Daoy (cell line): ENCODE data around the gene CD226. TPM values are rescaled to one million over a fixed set of nuclear protein-coding genes. Genes with fewer than 3 reads are reported as not detected.

Source experiments
- DNase-seq: peaks from one replicate; pipeline ENCODE4 v3.0.0-alpha.2; 2015; ENCODE audit warnings: low read depth
- total RNA-seq: library from RNA; depleted of rRNA; stranded (reverse); fragments of >200 nt; shearing (Covaris generic); gene quantifications from 2 replicates; pipeline ENCODE4 v1.2.3, GENCODE V29; 2014; rRNA removed

CD226 gene
- 0.48 and 0.91 TPM in 2 replicates for total RNA-seq

DNA sequence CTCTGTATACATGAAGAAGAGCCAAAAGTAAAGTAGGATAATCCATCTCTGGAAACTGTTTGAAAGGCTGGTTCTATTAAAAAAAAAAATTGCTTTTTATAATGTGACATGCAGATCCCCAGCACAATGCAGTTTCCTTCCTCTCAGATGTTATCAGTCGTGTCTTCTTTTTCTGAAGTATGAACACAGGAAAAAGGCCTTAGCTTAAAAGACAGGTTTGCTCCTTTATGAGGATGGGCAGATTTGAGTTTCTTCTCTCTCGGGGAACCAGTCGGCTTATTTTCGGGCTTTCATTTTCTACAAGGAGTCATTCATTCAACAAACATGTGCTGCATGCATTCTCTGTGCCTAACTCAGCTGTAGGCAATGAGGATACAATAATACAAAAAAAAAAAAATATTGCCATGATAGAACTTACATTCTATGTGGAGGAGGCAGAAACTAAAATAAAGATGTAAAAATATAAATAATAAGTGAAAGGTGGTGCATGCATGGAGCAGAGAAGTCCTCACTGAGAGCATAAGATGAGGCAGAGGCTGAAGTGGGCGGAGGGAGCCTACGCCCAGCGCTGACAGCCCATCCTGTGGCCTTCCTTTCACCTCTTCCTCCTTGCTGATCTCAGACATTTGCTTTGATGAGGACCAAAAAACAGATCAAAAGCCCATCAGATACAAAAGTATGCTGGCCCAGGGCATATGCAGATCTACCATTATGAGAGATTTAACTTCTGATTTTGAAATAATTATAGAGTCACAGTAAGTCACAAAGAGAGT, at the start of gene CD226:
TSS of gene CD226 (minus strand) at position 513 of the 773 bp plus-strand sequence. CDS start at position 46, 467 bp downstream.
- no peak for DNase-seq

DNA sequence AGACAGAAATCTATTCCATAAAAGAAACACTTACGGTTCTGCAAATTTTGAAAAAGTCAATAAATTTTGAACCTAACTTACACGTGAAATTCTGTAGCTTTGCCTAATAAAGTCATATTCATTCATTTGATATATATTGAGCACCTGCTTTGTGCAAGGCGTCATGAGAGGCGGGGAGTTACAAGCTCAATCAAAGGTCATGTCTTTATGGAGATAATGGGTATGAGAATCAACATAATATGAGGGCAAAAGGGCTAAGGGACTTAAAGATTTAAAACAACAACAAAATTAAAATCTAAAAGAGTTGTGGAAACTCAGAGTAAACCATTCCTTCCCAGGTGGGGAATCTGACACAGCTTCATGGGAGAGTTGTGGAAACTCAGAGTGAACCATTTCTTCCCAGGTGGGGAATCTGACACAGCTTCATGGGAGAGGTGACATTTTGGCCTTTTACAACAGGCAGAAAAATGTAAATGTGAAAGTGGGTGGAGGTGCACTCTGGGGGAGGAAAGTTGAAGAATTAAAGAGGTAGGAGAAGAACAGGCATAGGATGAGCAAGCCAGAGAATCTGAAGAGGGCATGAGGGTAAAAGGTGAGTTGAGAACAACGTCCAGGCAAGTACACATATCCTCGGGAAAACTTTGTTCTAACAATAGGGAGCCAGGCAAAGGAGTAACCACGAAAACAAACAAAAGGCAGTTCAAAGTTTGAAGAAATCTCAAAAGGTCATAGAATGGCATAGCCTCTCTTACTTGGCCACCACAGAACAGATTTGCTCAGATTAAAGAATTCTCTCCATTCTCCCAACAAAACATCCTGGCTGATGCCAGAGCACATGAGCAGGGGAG, 49.5 kb upstream of the CD226 start:
- DNase-seq, result no peak

DNA sequence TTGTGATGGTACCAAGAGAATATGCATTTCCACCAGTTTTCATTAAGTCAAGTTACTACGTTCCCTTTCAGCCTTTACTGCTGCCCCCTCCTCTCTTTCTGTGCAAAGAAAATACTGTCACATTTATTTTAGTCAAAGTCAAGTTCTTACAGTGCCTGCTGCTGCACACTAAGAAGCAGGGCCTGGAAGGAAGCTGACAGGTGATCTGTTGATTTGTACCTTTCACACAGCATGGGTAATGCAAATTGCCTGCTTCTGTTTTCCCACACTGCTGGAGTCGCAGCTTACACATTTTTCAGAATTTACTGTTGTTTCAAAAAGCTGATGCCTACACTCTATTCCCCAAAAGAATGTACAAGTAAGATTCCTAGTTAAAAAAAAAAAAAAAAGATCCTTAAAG, 48.7 kb upstream of the CD226 start:
- DNase-seq, result no peak

DNA sequence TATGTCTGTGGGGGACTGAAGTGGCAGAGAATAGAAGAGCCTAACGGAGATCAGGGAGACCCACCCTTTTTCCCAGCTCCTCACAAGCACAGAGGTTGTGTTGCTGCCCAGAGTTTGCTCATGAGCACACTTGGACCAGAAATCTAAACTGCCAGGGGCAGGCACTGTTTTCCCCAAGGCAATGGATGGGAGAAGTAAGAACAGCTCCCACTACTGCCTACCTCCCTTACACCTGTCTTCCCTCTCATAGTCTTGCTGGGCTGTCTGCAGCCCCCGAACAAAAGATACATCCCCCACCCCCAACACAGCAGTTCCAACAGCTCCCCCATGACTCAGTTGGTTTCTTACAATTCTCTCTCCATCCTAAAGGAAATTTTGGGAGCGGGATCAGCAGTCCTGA, 48.1 kb upstream of the CD226 start:
- DNase-seq, result no peak

DNA sequence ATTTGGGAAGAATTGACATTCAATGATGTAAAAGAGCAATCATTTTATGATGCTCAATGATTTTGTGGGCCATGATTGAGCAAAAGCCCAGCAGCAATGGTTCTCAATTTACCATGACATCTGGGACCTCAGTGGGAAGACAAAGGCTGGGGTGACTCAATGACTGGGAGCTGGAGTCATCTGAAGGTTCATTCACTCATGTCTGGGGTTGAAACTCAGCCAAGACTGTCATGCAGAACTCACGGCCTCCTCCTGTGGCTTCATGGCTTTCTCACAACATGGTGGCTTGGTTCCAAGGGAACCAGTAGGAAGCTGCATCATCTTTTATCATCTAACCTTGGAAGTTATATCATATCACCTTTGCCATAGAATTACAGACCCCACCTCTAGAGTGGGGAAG, 45.1 kb upstream of the CD226 start:
- DNase-seq, result peak; percentile 58

DNA sequence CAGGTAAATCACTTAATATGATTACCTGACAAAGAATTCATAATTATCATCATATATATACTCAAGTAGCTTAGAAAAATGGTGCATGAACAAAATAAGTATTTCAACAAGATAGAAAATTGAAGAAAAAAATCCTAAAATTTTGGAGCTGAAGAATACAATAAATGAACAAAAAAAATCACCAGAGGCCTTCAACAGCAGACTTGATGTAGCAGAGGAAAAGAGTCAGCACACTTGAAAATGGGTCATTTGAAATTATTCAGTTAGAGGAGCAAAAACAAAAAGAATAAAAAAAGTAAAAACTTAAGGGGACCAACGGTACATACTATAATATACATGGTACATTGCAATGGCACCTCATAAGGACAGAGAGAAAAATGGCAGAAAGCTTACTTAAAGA, 40.2 kb upstream of the CD226 start:
- DNase-seq, result no peak

DNA sequence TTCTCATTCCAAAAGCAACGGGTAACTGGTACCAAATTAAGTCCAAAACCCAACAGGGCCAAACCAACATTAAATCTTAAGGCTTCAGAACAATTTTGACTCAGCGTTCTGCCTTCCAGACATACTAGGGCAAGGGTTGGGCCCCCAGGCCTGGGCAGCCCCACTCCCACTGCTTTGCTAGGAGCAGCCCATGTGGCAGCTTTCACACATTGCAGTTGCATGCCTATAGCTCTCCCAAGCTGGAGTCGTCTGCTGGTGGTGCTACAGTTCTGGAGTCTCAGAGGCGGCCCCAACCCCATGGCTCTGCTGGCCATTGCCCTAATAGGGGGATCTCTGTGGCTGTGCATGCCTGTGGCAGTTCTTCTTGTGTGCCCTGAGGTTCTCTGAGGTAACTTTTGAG, 37.6 kb upstream of the CD226 start:
- DNase-seq, result no peak

DNA sequence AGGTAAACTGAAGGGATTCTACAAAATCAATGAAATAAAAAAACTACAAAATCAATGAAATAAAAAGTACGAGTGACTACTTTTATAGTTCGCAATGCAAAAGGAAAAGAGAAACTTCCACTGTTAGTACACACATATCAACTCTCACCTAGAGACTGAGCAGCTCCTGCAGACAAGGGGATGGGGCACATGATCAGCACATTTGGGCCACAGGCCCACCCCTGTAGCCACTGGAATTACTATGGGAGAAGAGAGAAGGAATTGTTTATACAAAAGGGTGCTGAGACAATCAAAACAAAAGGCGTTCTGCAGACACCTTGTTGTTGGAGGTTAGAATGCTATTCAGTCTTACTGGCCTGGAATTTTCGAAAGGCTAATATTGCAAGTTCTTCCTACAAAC, 34.7 kb upstream of the CD226 start:
- no peak for DNase-seq

DNA sequence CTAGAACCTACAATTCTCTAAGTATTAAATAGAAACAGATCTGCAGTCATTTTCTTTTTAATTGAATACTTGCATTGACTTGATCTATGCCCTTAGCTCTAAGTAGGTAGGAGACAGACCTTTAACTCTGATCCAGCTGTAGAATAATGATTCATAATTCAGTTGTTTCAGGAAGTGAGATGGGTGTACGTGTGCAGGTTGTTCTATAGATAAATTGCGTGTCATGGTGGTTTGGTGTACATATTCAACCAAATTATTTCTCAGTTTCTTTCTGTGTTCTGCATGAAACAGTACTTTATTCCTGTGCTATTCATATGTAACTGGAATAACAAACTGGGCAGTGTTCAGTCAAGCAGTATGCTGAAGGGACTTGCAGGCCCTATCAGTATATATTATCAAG, 34.3 kb upstream of the CD226 start:
- no peak for DNase-seq

DNA sequence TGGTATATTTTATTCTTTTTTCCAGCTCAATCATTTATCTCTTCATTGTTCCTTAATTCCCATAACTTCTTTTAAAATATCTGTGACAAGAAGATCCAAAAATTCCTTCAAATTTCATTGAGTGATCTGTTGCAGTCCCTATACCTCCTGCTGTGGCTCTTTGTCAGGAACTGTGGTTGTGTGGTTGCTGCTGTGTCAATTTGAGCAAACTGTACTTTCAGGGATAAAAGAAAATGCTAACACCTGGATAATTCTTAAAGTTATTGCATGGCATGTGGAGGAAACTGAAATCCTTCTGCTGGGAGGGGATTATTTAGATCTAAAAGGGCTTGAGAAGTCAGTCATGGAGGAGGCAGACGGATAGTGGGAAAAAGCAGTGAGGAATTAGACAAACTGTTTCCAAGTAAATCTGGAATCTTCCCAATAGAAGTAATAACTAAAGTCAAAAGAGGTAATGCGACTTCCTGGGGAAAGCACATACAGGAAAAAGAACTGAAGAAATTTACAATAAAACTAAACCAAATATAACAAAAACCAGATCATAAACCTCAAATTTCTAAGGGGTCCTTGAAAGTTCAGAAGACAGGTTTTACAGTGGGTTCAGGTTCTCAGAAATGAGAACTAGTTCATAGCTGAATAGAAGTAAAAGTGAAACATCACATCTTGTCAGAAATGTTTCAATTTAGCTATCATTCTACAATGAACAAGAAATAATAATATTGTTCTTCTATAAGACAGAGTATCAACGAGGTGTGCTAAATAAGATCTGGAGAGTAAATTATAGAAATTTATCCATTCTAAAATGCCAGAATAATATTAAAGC, 33.5 kb upstream of the CD226 start:
- DNase-seq, result no peak

DNA sequence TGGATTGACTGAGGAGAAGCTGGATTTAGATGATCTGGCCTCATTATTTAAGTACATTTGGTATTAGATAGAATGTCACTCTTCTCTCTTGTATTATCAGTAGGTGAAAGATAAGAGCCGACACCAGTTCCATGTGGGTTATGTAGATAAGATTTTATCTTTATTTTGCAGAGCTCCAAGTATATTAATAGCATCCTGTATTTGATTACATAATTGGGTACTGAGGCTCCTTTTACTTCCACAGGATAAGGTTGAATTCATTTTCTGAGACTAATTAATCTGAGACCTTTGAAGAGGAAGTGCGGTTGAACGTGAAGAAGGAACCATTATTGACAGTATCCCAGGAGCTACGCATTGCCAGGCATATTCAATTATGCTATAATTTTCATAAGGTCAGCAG, 32.8 kb upstream of the CD226 start:
- DNase-seq, result no peak

DNA sequence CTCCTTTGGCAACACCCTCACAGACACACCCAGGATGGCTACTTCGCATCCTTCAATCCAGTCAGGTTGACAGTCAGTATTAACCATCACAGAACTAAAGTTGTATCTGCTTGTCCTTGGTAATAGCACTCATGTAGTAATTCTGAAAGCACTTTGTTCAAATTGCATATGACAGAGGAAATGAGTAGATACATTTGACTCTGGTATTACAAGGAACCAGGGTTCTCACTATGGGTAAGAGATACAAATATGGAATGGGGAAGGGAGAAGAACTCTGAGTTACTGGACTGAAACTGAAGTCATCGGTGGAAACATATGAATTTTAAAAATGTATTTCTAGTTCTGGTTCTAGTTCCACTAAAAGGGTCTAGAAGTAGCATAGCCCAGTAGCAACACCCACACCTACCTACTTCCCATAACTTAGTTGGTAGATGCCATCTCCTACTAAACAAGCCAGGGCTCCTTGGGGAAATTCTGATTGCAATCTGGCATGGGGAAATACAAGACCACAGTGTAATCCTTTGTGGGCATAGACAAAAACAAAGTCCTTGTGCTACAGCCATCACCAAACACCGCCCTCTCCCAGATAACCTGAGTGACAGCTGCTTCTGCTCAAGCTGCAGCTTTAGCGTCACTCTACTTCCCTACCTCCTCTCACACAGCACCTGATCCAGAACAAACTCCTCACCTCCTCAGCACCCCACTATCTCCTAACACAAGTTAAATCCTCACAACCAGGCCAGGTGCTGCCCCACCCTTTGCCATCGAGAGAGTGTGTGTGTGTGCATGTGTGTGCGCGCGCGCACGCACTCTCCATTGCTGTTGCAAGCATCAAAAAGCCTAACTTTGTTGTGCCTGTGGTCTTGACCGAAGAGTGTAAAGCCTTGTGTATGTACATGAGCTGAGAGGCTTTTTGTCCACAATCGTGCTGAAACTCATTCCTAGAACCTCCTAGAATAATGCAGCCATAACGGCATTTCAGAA, 31.4 kb upstream of the CD226 start:
- no peak for DNase-seq

DNA sequence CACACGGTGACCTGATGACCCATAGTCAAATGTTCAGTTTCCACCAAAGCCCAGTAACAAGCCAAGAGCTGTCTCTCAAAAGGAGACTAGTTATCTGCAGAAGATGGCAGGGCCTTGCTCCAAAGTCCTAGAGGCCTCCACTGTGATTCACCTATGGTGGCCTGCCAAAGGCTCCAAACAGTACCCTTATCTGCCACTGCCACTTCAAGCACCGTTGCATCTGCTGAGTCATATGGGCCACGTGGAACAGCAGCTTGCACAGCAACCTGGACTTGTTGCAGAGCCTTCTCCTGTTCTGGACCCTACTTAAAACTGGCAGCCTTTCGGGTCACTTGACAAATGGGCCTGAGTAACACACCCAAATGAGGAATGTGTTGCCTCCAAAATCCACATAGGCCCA, 27.6 kb upstream of the CD226 start:
- peak; percentile 5 for DNase-seq

DNA sequence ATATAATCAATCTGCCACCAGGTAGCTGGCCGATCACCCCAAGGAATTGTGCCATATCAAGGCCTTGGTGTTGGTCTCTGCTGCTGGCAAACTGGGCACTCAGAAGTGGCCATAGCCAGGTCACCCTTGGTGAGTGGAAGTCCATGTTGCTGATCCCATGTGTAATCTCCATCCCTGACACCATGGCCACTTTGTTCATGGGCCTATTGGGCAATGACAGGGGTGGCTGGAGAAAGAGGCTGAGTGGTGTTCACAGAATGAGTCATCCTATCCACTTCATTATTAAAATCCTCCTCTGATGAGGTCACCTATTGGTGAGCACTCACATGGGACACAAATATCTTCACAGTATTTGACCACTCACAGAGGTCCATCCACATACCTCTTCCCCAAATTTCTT, 26.7 kb upstream of the CD226 start:
- DNase-seq, result no peak

DNA sequence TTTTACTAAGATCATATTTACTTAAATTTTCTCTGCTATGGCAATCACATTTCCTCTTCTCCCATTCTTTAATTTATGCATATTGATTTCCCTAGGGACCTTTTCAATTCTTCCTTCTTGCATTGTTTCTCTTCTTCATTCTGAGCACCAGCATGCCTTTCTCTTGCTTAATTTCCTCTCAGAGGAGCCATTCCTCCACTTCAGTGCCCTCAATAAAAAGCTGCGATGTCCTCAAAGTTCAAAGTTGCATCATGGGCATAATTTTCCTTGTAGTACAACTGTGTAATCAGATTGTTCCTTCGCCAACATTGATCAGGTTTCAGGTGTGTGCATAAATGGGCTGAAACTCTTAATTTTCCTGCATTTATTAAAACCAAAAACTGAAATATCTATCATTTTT, 21.8 kb upstream of the CD226 start:
- no peak for DNase-seq

DNA sequence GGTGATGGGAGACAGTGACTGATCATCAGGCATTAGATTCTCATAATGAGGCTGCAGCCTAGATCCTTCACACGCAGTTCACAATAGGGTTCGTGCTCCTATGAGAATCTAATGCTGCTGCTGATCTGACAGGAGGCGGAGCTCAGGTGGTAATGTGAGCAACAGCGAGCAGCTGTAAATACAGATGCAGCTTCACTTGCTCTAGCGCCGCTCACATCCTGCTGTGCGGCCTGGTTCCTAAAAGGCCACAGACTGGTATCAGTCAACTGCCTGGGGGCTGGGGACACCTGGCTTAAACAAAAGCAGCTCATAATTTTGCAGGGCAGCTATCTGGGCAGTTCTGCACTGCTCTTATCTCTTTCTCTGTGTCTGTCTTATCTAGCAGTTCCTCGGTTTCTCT, 20.4 kb upstream of the CD226 start:
- DNase-seq, result no peak

DNA sequence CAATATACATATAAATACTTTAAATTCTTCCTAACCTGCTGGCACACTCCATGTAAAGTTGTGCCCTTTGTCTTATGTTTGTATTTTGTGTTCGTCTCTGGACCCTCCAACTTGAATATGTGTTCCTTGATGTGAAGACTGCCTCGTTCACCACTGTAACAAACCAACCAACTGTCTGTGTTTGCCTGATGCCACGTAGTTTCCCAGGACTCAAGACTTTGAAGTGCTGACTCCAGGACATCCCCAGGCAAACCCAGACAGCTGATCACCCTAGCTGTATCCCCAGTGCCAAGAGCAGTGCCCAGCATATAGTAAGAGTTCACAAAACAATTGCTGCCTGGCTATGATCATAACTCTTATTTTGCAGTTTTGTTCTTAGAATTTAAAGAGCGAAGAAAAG, 15.5 kb upstream of the CD226 start:
- no peak for DNase-seq

DNA sequence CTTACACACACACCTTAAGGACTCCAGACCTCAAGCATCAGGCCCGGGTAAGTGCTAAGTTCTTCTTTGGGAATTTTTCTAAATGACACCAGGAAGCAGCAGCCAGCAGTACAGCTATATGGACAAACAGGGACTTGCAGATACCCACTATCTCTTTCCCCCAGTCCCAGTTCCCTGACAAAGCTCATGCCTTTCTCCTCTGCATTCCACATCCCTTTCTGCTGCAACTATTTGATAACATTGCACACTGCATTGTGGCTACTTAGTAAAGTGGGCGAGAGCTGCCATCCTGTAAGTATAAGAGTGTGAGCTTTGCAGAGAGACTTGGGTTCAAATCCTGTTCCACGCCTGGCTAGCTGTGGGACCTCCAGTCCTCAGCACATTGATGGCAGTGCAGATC, 14.0 kb upstream of the CD226 start:
- DNase-seq, result no peak

DNA sequence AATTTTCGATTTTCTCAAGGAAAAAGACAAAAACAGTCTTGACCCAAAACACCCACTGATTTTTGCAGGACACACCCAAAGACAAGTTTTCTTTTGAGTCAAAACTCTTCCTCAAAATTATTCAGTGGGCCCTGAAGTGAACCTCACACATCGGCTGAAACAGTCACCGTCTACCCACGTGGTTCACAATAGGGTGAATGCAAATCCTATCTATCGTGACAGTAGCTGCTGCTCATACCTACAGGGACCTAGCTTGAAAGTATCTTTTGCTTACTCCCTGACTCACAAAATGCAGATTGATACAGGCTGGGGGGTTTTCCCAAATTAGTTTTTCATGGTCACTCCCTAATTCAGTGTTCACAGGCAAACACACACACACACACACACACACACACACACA, 10.7 kb upstream of the CD226 start:
- no peak for DNase-seq

DNA sequence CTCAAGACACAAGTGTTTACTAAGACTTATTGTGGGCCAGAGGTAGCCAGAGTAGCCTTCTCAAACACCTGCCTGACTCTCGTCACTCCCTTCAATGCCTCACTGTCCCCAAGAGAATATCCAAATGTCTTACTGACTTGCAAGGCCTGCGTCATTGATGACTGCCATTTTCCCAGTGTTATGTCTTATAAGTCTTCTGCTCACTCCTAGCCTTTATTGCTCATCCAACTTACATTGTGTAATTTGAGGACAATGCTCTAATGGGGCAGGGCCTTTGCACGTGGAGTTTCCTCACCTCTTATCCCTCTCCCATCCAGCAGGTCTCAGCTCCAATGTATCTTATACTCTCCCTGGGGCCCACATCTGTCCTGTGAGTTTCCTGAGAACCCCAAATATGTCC, 10.1 kb upstream of the CD226 start:
- no peak for DNase-seq
